ENCODE results near the gene AKIRIN2. TPM values are rescaled to one million over a fixed set of nuclear protein-coding genes. Genes with fewer than 3 reads are reported as not detected.
"Not testable (repeated sequence)": the region's sequence is repeated elsewhere in the genome, so short reads cannot be mapped to it uniquely, and the experiment has no call there.

Gene AKIRIN2
- polyA plus RNA-seq, 1 of the 3 experiments (the other 2 are of a cell fraction), result 19.0 TPM

GRCh38 chr6:87703039-87703438 is 1.0 kb upstream of the AKIRIN2 start:
- H3K36me3 ChIP-seq (replicated peaks in 1 of 2; ENCODE audit: control insufficient read depth in 1 of 2, insufficient read depth in 2 of 2, low read length in 1 of 2); H3K27me3 ChIP-seq (ENCODE audit: insufficient read depth); H3K9me3 ChIP-seq; DNase-seq; H3K9me2 ChIP-seq: not testable (repeated sequence)
- Histone ChIP-seq H4K20me1 (ENCODE audit: insufficient read depth) (peaks cover 26% of the 10 kb centered on the region), H3K4me2 (peak overlapping the region; percentile 56), H2AFZ (ENCODE audit: low read depth) (peak overlapping the region; percentile 75), H3K79me2 (ENCODE audit: insufficient read depth) (peaks cover 40% of the 10 kb centered on the region), H3K4me3 (ENCODE audit: low read depth in 2 of 2, low read length in 1 of 2) (peak overlapping the region; percentile 61 to 93), H3K27ac (ENCODE audit: low read depth in 2 of 2, low read length in 1 of 2) (peak overlapping the region; percentile 92 to 97), H3F3A (replicated peaks; ENCODE audit: insufficient read depth) (peaks cover 51% of the 10 kb centered on the region), H3K9ac (peak overlapping the region; percentile 63; the same call in 1 of the 2 replicates), H3K4me1 (ENCODE audit: control insufficient read depth in 1 of 2, insufficient read depth in 2 of 2, low read depth in 1 of 2, low read length in 1 of 2) (peaks cover 2 to 12% of the 10 kb centered on the region in 2 experiments)
- ChIA-PET CTCF (interaction anchor here (0.8 to 1.0 kb wide), 3 partner anchors 11 to 28 kb away, joined by 3 read pairs; no protein-coding TSS in a partner anchor), POLR2A (interaction anchor here (1.8 kb wide), 1 partner anchor 70 kb away, joined by 12 read pairs; no protein-coding TSS in a partner anchor)
- 72% methylated on average over 19 of the region's 19 CpGs for WGBS (ENCODE audit: low lambda C conversion rate)

- peaks cover 56% of the 10 kb centered on the region for H3F3A ChIP-seq (replicated peaks; ENCODE audit: insufficient read depth)
- peak overlapping the region; percentile 56 for H3K4me2 ChIP-seq
- DNase-seq, result peak; percentile 44
- ChIA-PET POLR2A (interaction anchor here (0.5 to 1.8 kb wide), 3 partner anchors 21 to 136 kb away, joined by 3 to 12 read pairs (median 3); no protein-coding TSS in a partner anchor), CTCF (interaction anchor here (0.8 to 1.0 kb wide), 5 partner anchors 11 to 96 kb away, joined by 3 to 4 read pairs (median 3); no protein-coding TSS in a partner anchor)
- WGBS (ENCODE audit: low lambda C conversion rate), result 3% methylated on average over 7 of the region's 7 CpGs
- no peaks in the 10 kb centered on the region for H3K27me3 ChIP-seq (ENCODE audit: insufficient read depth)
- peaks cover 44% of the 10 kb centered on the region for H3K79me2 ChIP-seq (ENCODE audit: insufficient read depth)
- TF ChIP-seq GATA2 (CRISPR knock-in tag; IDR thresholded peaks at IDR 0.05) (0 out of 2 replicates have a peak, but pooled peaks have one; percentile 7), FOSL2 (IDR thresholded peaks at IDR 0.05; ENCODE audit: borderline replicate concordance, low read depth) (no peak), MXI1 (IDR thresholded peaks at IDR 0.05; ENCODE audit: low read depth, low read length) (0 out of 2 replicates have a peak, but pooled peaks have one; percentile 1)
- no peaks in the 10 kb centered on the region for H3K9me2 ChIP-seq
- H4K20me1 ChIP-seq (ENCODE audit: insufficient read depth), result peaks cover 31% of the 10 kb centered on the region
- peak overlapping the region; percentile 63; the same call in 1 of the 2 replicates for H3K9ac ChIP-seq
- peak overlapping the region; percentile 92 to 97 for H3K27ac ChIP-seq (ENCODE audit: low read depth in 2 of 2, low read length in 1 of 2)
- peak overlapping the region; percentile 75 for H2AFZ ChIP-seq (ENCODE audit: low read depth)
- no peaks in the 10 kb centered on the region for H3K9me3 ChIP-seq
- H3K4me1 ChIP-seq (ENCODE audit: control insufficient read depth in 1 of 2, insufficient read depth in 2 of 2, low read depth in 1 of 2, low read length in 1 of 2), result peaks cover 4 to 16% of the 10 kb centered on the region in 2 experiments
- no peaks in the 10 kb centered on the region for H3K36me3 ChIP-seq (replicated peaks in 1 of 2; ENCODE audit: control insufficient read depth in 1 of 2, insufficient read depth in 2 of 2, low read length in 1 of 2)
- H3K4me3 ChIP-seq (ENCODE audit: low read depth in 2 of 2, low read length in 1 of 2), result peak overlapping the region; percentile 61 to 93
Measured at GRCh38 chr6:87702589-87702945, 534 bp upstream of the AKIRIN2 start.

GRCh38 chr6:87701344-87701675 is 723 bp downstream of the AKIRIN2 start:
- no peak overlapping the region; the same call in 1 of the 2 replicates for H2AFZ ChIP-seq (ENCODE audit: low read depth)
- H3K4me3 ChIP-seq (ENCODE audit: low read depth in 2 of 2, low read length in 1 of 2), result peak overlapping the region; percentile 93 to 98
- H3K27ac ChIP-seq (ENCODE audit: low read depth in 2 of 2, low read length in 1 of 2), result peak overlapping the region; percentile 92 to 97
- peak; percentile 62 for DNase-seq
- peaks cover 57% of the 10 kb centered on the region for H3K79me2 ChIP-seq (ENCODE audit: insufficient read depth)
- peaks cover 43% of the 10 kb centered on the region for H4K20me1 ChIP-seq (ENCODE audit: insufficient read depth)
- 0% methylated on average over 4 of the region's 36 CpGs for WGBS (ENCODE audit: low lambda C conversion rate)
- peaks cover 10 to 15% of the 10 kb centered on the region in 2 experiments for H3K4me1 ChIP-seq (ENCODE audit: control insufficient read depth in 1 of 2, insufficient read depth in 2 of 2, low read depth in 1 of 2, low read length in 1 of 2)
- no peaks in the 10 kb centered on the region for H3K9me3 ChIP-seq
- peak overlapping the region; percentile 96 for H3K9ac ChIP-seq
- peaks cover 61% of the 10 kb centered on the region for H3F3A ChIP-seq (replicated peaks; ENCODE audit: insufficient read depth)
- H3K9me2 ChIP-seq, result no peaks in the 10 kb centered on the region
- H3K4me2 ChIP-seq, result peak overlapping the region; percentile 77
- peaks cover 0 to 4% of the 10 kb centered on the region in 2 experiments for H3K36me3 ChIP-seq (replicated peaks in 1 of 2; ENCODE audit: control insufficient read depth in 1 of 2, insufficient read depth in 2 of 2, low read length in 1 of 2)
- ChIA-PET POLR2A (interaction anchor here (0.6 to 1.8 kb wide), 2 partner anchors 71 to 1379 kb away, joined by 4 to 12 read pairs; partner anchors contain the start of gene PNRC1), CTCF (no interaction called here)
- no peaks in the 10 kb centered on the region for H3K27me3 ChIP-seq (ENCODE audit: insufficient read depth)
- TF ChIP-seq ELF1 (IDR thresholded peaks at IDR 0.05), result no peak
- no peak for TF ChIP-seq JUND (IDR thresholded peaks at IDR 0.05)
- TF ChIP-seq EZH2phosphoT487 (IDR thresholded peaks at IDR 0.05; ENCODE audit: borderline replicate concordance, low read depth), result no peak
- TF ChIP-seq POLR2AphosphoS5 (IDR thresholded peaks at IDR 0.05; ENCODE audit: low read depth, low read length), result no peak
- TF ChIP-seq GATA2 (CRISPR knock-in tag; IDR thresholded peaks at IDR 0.05), result no peak
- no peak for TF ChIP-seq FOXJ3 (CRISPR knock-in tag; IDR thresholded peaks at IDR 0.05)
- TF ChIP-seq USF2 (IDR thresholded peaks at IDR 0.05; ENCODE audit: borderline replicate concordance, low read depth, low read length), result no peak
- TF ChIP-seq FOXM1 (IDR thresholded peaks at IDR 0.05; ENCODE audit: low read depth), result no peak
- TF ChIP-seq SIN3A (IDR thresholded peaks at IDR 0.05; ENCODE audit: borderline replicate concordance, low read depth, low read length), result no peak; the same call in 1 of the 2 replicates
- TF ChIP-seq TAF1 (IDR thresholded peaks at IDR 0.05; ENCODE audit: borderline replicate concordance, low read depth, low read length), result no peak
- TF ChIP-seq FOSL2 (IDR thresholded peaks at IDR 0.05; ENCODE audit: borderline replicate concordance, low read depth), result no peak
- no peak for TF ChIP-seq MAX (IDR thresholded peaks at IDR 0.05; ENCODE audit: low read depth)
- no peak for TF ChIP-seq TCF12 (IDR thresholded peaks at IDR 0.05)
- no peak for TF ChIP-seq CTCF (IDR thresholded peaks at IDR 0.05)
- TF ChIP-seq IRF3 (IDR thresholded peaks at IDR 0.05; ENCODE audit: low read depth, low read length), result no peak
- no peak for TF ChIP-seq MXI1 (IDR thresholded peaks at IDR 0.05; ENCODE audit: low read depth, low read length)
- TF ChIP-seq RCOR1 (IDR thresholded peaks at IDR 0.05; ENCODE audit: low read length), result no peak

Measured in SK-N-SH (cell line).